ENCODE measurements around the gene SUN1.
"Not testable (repeated sequence)": the region's sequence is repeated elsewhere in the genome, so short reads cannot be mapped to it uniquely, and the experiment has no call there.

Gene SUN1

GRCh38 chr7:832167-832967, at the start of gene SUN1:
TSS of gene SUN1 (plus strand) at chr7:832476. CDS start at chr7:832525, 49 bp downstream.
- no peak for DNase-seq (ENCODE audit: low read depth)

- no peak for DNase-seq (ENCODE audit: low read depth)
Measured at GRCh38 chr7:782718-783449, 49.4 kb upstream of the SUN1 start.

GRCh38 chr7:783556-784490, 48.5 kb upstream of the SUN1 start:
- DNase-seq (ENCODE audit: low read depth), result no peak

GRCh38 chr7:784971-785370, 47.3 kb upstream of the SUN1 start:
- no peak for DNase-seq (ENCODE audit: low read depth)

GRCh38 chr7:785416-785815, 46.9 kb upstream of the SUN1 start:
- DNase-seq (ENCODE audit: low read depth), result no peak

GRCh38 chr7:786472-787255, 45.6 kb upstream of the SUN1 start:
- DNase-seq (ENCODE audit: low read depth), result peak; percentile 12

- no peak for DNase-seq (ENCODE audit: low read depth)
Measured at GRCh38 chr7:787332-788240, 44.7 kb upstream of the SUN1 start.

GRCh38 chr7:791519-791918, 40.8 kb upstream of the SUN1 start:
- no peak for DNase-seq (ENCODE audit: low read depth)

- no peak for DNase-seq (ENCODE audit: low read depth)
Measured at GRCh38 chr7:794207-794606, 38.1 kb upstream of the SUN1 start.

- no peak for DNase-seq (ENCODE audit: low read depth)
Measured at GRCh38 chr7:794671-795329, 37.5 kb upstream of the SUN1 start.

GRCh38 chr7:796434-797169, 35.7 kb upstream of the SUN1 start:
- not testable (repeated sequence) for DNase-seq (ENCODE audit: low read depth)

GRCh38 chr7:798921-799470, 33.3 kb upstream of the SUN1 start:
- DNase-seq (ENCODE audit: low read depth), result no peak

GRCh38 chr7:800692-801091, 31.6 kb upstream of the SUN1 start:
- no peak for DNase-seq (ENCODE audit: low read depth)

- DNase-seq (ENCODE audit: low read depth), result not testable (repeated sequence)
Measured at GRCh38 chr7:801351-801750, 30.9 kb upstream of the SUN1 start.

- no peak for DNase-seq (ENCODE audit: low read depth)
Measured at GRCh38 chr7:801940-802381, 30.3 kb upstream of the SUN1 start.

GRCh38 chr7:802500-803242, 29.6 kb upstream of the SUN1 start:
- DNase-seq (ENCODE audit: low read depth), result no peak

GRCh38 chr7:803243-803635, 29.0 kb upstream of the SUN1 start:
- DNase-seq (ENCODE audit: low read depth), result no peak

- not testable (repeated sequence) for DNase-seq (ENCODE audit: low read depth)
Measured at GRCh38 chr7:803796-804195, 28.5 kb upstream of the SUN1 start.
